HCT116 (cell line): ENCODE data around the gene ZDHHC14.

Source experiments
- CTCF ChIP-seq, 3 experiments: fragments of 200-600 bp in 1 of 3; sonication (generic) in 1 of 3; IDR thresholded peaks in 2 of 3; conservative IDR thresholded peaks in 1 of 3; 2 replicates each; pipeline ENCODE4 v1.5.1; 2012 to 2017; ENCODE audit warnings: low read depth in 2 of 3, low read length in 2 of 3, antibody characterized with exemption in 1 of 3, borderline replicate concordance in 1 of 3, control low read depth in 1 of 3, mild to moderate bottlenecking in 1 of 3, mixed read lengths in 1 of 3, mixed run types in 1 of 3, moderate library complexity in 1 of 3; ENCODE audit not compliant: insufficient read depth in 1 of 3
- EZH2phosphoT487 ChIP-seq: fragments of 200-600 bp; IDR thresholded peaks from 2 replicates; pipeline ENCODE4 v1.6.1; 2018; ENCODE audit warnings: antibody characterized with exemption, borderline replicate concordance
- MAX ChIP-seq: IDR thresholded peaks from 2 replicates; pipeline ENCODE4 v1.6.1; 2012
- POLR2A ChIP-seq: IDR thresholded peaks from 2 replicates; pipeline ENCODE4 v1.7.0; 2011; ENCODE audit warnings: borderline replicate concordance; ENCODE audit not compliant: insufficient read depth, insufficient read length; ENCODE audit errors: extremely low read depth
- POLR2AphosphoS5 ChIP-seq: IDR thresholded peaks from 2 replicates; pipeline ENCODE4 v1.6.1; 2011; ENCODE audit warnings: mild to moderate bottlenecking, low read depth, low read length, moderate library complexity
- RAD21 ChIP-seq: IDR thresholded peaks from 2 replicates; pipeline ENCODE4 v1.6.1; 2012; ENCODE audit warnings: low read depth, mild to moderate bottlenecking
- REST ChIP-seq: IDR thresholded peaks from 2 replicates; pipeline ENCODE4 v1.6.1; 2012; ENCODE audit warnings: low read depth

GRCh38 chr6:157640746-157641451 is 259.9 kb downstream of the ZDHHC14 start:
- no peak for TF ChIP-seq RAD21
- no peak for TF ChIP-seq CTCF (IDR thresholded peaks at IDR 0.05 in 2 of 3, conservative IDR thresholded peaks at IDR 0.05 in 1 of 3; ENCODE audit: borderline replicate concordance in 1 of 3, insufficient read depth in 1 of 3, low read depth in 2 of 3, low read length in 2 of 3)
- no peak for TF ChIP-seq MAX
- no peak for TF ChIP-seq REST
- TF ChIP-seq POLR2AphosphoS5, result no peak
- no peak for TF ChIP-seq POLR2A
- TF ChIP-seq EZH2phosphoT487, result no peak
